Gastroesophageal sphincter (tissue), 3 donors: ENCODE measurements around the gene C1orf185.

Experiments used
- EP300 ChIP-seq: sonication (generic); formaldehyde crosslinking; IDR thresholded peaks from one replicate; pipeline ENCODE4 v1.6.1; 2017; ENCODE audit warnings: antibody characterized with exemption, mild to moderate bottlenecking
- POLR2A ChIP-seq, 2 donors: fragments of 450-650 bp; IDR thresholded peaks; one replicate each; pipeline ENCODE4 v1.6.1; 2017; ENCODE audit warnings: antibody characterized with exemption in 2 of 2, mild to moderate bottlenecking in 2 of 2, moderate library complexity in 1 of 2
- POLR2AphosphoS5 ChIP-seq: sonication (generic); formaldehyde crosslinking; IDR thresholded peaks from one replicate; pipeline ENCODE4 v1.6.1; 2017; ENCODE audit warnings: antibody characterized with exemption
- TF ChIP-seq, protein P1 (sequence below), 4 experiments: fragments of 200-600 bp in 2 of 4; fragments of 450-650 bp in 2 of 4; sonication (generic) in 1 of 4; IDR thresholded peaks; one replicate each; pipeline ENCODE4 v1.5.1; 2017 to 2019; ENCODE audit warnings: antibody characterized with exemption in 4 of 4, mild to moderate bottlenecking in 2 of 4, moderate library complexity in 2 of 4

DNA sequence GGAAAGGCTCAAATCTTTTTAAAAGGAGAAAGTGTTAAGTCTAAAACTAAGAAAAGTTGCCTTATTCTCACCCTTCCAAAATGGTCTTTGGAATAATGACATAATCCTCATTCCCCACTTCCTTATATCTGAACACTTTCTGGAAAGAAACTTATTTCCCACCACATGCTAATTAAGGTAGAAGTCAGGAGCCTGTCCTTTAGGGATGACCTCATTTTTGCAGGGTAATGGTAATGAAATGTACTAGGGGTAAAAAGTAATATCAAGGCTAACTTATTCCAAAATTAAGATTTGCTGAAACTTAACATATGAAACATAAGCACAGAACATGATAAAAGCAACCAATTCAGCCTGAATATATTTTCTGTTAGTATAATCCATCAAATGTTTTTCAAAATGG is 29.4 kb upstream of the C1orf185 start:
- no peak for TF ChIP-seq POLR2A (IDR thresholded peaks at IDR 0.05)
- TF ChIP-seq, protein P1, sequence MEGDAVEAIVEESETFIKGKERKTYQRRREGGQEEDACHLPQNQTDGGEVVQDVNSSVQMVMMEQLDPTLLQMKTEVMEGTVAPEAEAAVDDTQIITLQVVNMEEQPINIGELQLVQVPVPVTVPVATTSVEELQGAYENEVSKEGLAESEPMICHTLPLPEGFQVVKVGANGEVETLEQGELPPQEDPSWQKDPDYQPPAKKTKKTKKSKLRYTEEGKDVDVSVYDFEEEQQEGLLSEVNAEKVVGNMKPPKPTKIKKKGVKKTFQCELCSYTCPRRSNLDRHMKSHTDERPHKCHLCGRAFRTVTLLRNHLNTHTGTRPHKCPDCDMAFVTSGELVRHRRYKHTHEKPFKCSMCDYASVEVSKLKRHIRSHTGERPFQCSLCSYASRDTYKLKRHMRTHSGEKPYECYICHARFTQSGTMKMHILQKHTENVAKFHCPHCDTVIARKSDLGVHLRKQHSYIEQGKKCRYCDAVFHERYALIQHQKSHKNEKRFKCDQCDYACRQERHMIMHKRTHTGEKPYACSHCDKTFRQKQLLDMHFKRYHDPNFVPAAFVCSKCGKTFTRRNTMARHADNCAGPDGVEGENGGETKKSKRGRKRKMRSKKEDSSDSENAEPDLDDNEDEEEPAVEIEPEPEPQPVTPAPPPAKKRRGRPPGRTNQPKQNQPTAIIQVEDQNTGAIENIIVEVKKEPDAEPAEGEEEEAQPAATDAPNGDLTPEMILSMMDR (IDR thresholded peaks at IDR 0.05), result no peak
- TF ChIP-seq POLR2AphosphoS5, result no peak
- TF ChIP-seq EP300, result no peak
